Ishikawa (cell line): Measurements from ENCODE around the gene DLX2.

Source experiments
- CEBPB ChIP-seq: IDR thresholded peaks from 2 replicates; pipeline ENCODE4 v1.6.1; 2012
- CREB1 ChIP-seq: IDR thresholded peaks from 2 replicates; pipeline ENCODE4 v1.6.1; 2012; ENCODE audit warnings: low read depth
- EGR1 ChIP-seq: IDR thresholded peaks from 2 replicates; pipeline ENCODE4 v1.6.1; 2012
- EP300 ChIP-seq: IDR thresholded peaks from 2 replicates; pipeline ENCODE4 v1.6.1; 2012; ENCODE audit warnings: borderline replicate concordance
- FOXM1 ChIP-seq: IDR thresholded peaks from 2 replicates; pipeline ENCODE4 v1.6.1; 2012; ENCODE audit warnings: low read depth, borderline replicate concordance
- MAX ChIP-seq: IDR thresholded peaks from 2 replicates; pipeline ENCODE4 v1.6.1; 2012
- NFIC ChIP-seq: IDR thresholded peaks from 2 replicates; pipeline ENCODE4 v1.6.1; 2012
- RAD21 ChIP-seq: IDR thresholded peaks from 2 replicates; pipeline ENCODE4 v1.6.1; 2012; ENCODE audit warnings: low read depth
- REST ChIP-seq: IDR thresholded peaks from 2 replicates; pipeline ENCODE4 v1.6.1; 2012; ENCODE audit warnings: low read depth, mild to moderate bottlenecking
- TAF1 ChIP-seq: IDR thresholded peaks from 2 replicates; pipeline ENCODE4 v1.6.1; 2012; ENCODE audit warnings: low read depth, mild to moderate bottlenecking
- TCF12 ChIP-seq: IDR thresholded peaks from 2 replicates; pipeline ENCODE4 v1.6.1; 2012; ENCODE audit warnings: low read depth
- TEAD4 ChIP-seq: IDR thresholded peaks from 2 replicates; pipeline ENCODE4 v1.6.1; 2012
- USF1 ChIP-seq: IDR thresholded peaks from 2 replicates; pipeline ENCODE4 v1.6.1; 2012
- YY1 ChIP-seq: IDR thresholded peaks from 2 replicates; pipeline ENCODE4 v1.6.1; 2012; ENCODE audit warnings: low read depth
- ZBTB7A ChIP-seq: IDR thresholded peaks from 2 replicates; pipeline ENCODE4 v1.6.1; 2012; ENCODE audit warnings: low read depth

DLX2 gene

GRCh38 chr2:172066394-172066886 lies 36.3 kb downstream of the DLX2 start:
- no peak for TF ChIP-seq TEAD4
- no peak for TF ChIP-seq TCF12
- no peak for TF ChIP-seq YY1
- no peak for TF ChIP-seq RAD21
- no peak for TF ChIP-seq CEBPB
- no peak for TF ChIP-seq EP300
- TF ChIP-seq CREB1, result no peak

GRCh38 chr2:172065111-172065510 lies 37.6 kb downstream of the DLX2 start:
- TF ChIP-seq YY1, result no peak
- no peak for TF ChIP-seq CEBPB
- TF ChIP-seq CREB1, result no peak
- TF ChIP-seq EGR1, result no peak
- no peak for TF ChIP-seq TAF1
- no peak for TF ChIP-seq FOXM1
- no peak for TF ChIP-seq NFIC
- TF ChIP-seq MAX, result no peak
- TF ChIP-seq EP300, result no peak
- TF ChIP-seq REST, result no peak
- no peak for TF ChIP-seq RAD21
- no peak for TF ChIP-seq TCF12
- TF ChIP-seq USF1, result no peak
- TF ChIP-seq TEAD4, result no peak

GRCh38 chr2:172063446-172063845 lies 39.3 kb downstream of the DLX2 start:
- TF ChIP-seq CEBPB (no peak), YY1 (no peak), REST (no peak), ZBTB7A (no peak), TCF12 (no peak), CREB1 (no peak), FOXM1 (no peak), USF1 (no peak), EP300 (no peak), TEAD4 (no peak), TAF1 (no peak), EGR1 (no peak), NFIC (no peak), RAD21 (no peak), MAX (no peak)

GRCh38 chr2:172062402-172063004 lies 40.2 kb downstream of the DLX2 start:
- TF ChIP-seq MAX (no peak), FOXM1 (no peak), ZBTB7A (no peak), YY1 (no peak), RAD21 (no peak), CREB1 (no peak), USF1 (no peak), EGR1 (no peak), EP300 (no peak), TAF1 (no peak), TCF12 (no peak), REST (no peak), CEBPB (no peak), NFIC (no peak), TEAD4 (no peak)
